PFSK-1 (cell line): ENCODE data around the gene SPOCD1.
A peak's percentile ranks its signal among the peaks of the same experiment; 100 is the strongest.

ENCODE experiments used
- FOXP2 ChIP-seq: optimal IDR thresholded peaks from 2 replicates; pipeline ENCODE3; 2011; ENCODE audit warnings: borderline replicate concordance, control low read depth, inconsistent platforms; ENCODE audit not compliant: insufficient read depth; ENCODE audit errors: extremely low read length, extremely low read depth
- POLR2AphosphoS5 ChIP-seq: IDR thresholded peaks from 2 replicates; pipeline ENCODE4 v1.6.1; 2012; ENCODE audit warnings: low read depth, mild to moderate bottlenecking, control low read depth, low read length, moderate library complexity
- SIN3A ChIP-seq: IDR thresholded peaks from 2 replicates; pipeline ENCODE4 v1.6.1; 2012; ENCODE audit warnings: mild to moderate bottlenecking, low read length, moderate library complexity, borderline replicate concordance; ENCODE audit not compliant: insufficient read depth
- TAF1 ChIP-seq: IDR thresholded peaks from 2 replicates; pipeline ENCODE4 v1.6.1; 2012; ENCODE audit warnings: low read length, control low read depth, borderline replicate concordance; ENCODE audit not compliant: insufficient read depth
- TF ChIP-seq, protein P1 (sequence below), 2 experiments: IDR thresholded peaks; 2 replicates each; pipeline versions ENCODE4 v1.6.1 to v1.8.0; 2011 to 2012; ENCODE audit warnings: low read depth in 2 of 2, low read length in 2 of 2, control low read depth in 1 of 2, inconsistent platforms in 1 of 2, mild to moderate bottlenecking in 1 of 2, moderate library complexity in 1 of 2; ENCODE audit not compliant: insufficient read depth in 1 of 2

The SPOCD1 gene

GRCh38 chr1:31791131-31791858, 24.5 kb downstream of the SPOCD1 start:
- TF ChIP-seq, protein P1, sequence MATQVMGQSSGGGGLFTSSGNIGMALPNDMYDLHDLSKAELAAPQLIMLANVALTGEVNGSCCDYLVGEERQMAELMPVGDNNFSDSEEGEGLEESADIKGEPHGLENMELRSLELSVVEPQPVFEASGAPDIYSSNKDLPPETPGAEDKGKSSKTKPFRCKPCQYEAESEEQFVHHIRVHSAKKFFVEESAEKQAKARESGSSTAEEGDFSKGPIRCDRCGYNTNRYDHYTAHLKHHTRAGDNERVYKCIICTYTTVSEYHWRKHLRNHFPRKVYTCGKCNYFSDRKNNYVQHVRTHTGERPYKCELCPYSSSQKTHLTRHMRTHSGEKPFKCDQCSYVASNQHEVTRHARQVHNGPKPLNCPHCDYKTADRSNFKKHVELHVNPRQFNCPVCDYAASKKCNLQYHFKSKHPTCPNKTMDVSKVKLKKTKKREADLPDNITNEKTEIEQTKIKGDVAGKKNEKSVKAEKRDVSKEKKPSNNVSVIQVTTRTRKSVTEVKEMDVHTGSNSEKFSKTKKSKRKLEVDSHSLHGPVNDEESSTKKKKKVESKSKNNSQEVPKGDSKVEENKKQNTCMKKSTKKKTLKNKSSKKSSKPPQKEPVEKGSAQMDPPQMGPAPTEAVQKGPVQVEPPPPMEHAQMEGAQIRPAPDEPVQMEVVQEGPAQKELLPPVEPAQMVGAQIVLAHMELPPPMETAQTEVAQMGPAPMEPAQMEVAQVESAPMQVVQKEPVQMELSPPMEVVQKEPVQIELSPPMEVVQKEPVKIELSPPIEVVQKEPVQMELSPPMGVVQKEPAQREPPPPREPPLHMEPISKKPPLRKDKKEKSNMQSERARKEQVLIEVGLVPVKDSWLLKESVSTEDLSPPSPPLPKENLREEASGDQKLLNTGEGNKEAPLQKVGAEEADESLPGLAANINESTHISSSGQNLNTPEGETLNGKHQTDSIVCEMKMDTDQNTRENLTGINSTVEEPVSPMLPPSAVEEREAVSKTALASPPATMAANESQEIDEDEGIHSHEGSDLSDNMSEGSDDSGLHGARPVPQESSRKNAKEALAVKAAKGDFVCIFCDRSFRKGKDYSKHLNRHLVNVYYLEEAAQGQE (IDR thresholded peaks at IDR 0.05; ENCODE audit: insufficient read depth in 1 of 2, low read depth in 2 of 2, low read length in 2 of 2): no peak
- TF ChIP-seq TAF1 (no peak), POLR2AphosphoS5 (no peak), FOXP2 (no peak), SIN3A (no peak)

DNA sequence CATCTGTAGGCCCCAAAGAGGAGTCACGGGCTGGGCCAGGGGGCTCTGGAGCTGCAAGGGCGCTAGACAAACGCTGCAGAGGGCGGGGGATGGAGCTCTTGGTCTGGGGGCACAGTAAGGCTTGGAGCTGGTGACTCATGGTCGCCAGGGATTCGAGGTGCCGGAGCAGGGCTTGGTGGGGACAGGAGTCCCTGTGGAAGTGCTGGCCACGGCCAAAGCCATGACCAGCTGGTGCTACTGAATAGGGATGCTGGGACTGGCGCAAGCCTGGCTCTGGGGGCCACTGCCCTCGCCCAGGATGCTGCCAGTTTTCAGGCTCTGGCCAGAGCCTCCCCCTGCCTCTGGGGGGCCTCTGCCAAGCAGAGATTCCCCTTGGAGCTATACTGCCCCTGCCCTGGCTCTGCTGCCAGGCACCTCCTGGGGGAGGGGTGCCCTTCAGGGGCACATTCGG, 25.2 kb downstream of the SPOCD1 start:
- TF ChIP-seq, protein P1 (IDR thresholded peaks at IDR 0.05; ENCODE audit: insufficient read depth in 1 of 2, low read depth in 2 of 2, low read length in 2 of 2): no peak
- TF ChIP-seq FOXP2: no peak
- TF ChIP-seq POLR2AphosphoS5: no peak
- TF ChIP-seq TAF1: no peak
- TF ChIP-seq SIN3A: no peak

GRCh38 chr1:31790140-31790539, 25.7 kb downstream of the SPOCD1 start:
- no peak for TF ChIP-seq TAF1

- TF ChIP-seq TAF1 (no peak), FOXP2 (peak; percentile 64), SIN3A (peak; percentile 73; the same call in 1 of the 2 replicates)
- TF ChIP-seq, protein P1 (IDR thresholded peaks at IDR 0.05; ENCODE audit: insufficient read depth in 1 of 2, low read depth in 2 of 2, low read length in 2 of 2): no peak
These were observed 26.4 kb downstream of the SPOCD1 start for GRCh38 chr1:31789259-31790065.

DNA sequence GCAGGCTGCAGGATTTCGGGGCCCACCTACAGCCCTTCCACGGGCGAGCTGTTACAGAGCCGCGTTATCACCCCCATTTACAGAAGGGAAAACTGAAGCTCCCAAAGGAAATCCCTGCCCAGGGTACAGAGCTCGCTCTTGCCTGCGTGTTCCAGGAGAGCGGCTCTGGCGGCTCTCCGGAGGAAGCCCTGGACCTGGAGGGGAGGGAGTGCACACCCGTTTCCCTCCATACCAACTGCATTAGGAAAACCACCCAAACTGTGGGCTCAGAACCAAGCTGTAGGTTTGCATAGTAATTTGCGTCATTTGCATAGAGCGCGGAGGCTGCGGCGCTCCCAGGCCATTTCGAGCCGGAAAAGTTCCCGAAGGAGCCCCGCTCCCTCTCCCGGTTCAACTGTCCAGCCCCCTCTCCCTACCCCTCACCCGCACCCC, 27.0 kb downstream of the SPOCD1 start:
- TF ChIP-seq FOXP2: peak; percentile 1
- TF ChIP-seq TAF1: no peak

DNA sequence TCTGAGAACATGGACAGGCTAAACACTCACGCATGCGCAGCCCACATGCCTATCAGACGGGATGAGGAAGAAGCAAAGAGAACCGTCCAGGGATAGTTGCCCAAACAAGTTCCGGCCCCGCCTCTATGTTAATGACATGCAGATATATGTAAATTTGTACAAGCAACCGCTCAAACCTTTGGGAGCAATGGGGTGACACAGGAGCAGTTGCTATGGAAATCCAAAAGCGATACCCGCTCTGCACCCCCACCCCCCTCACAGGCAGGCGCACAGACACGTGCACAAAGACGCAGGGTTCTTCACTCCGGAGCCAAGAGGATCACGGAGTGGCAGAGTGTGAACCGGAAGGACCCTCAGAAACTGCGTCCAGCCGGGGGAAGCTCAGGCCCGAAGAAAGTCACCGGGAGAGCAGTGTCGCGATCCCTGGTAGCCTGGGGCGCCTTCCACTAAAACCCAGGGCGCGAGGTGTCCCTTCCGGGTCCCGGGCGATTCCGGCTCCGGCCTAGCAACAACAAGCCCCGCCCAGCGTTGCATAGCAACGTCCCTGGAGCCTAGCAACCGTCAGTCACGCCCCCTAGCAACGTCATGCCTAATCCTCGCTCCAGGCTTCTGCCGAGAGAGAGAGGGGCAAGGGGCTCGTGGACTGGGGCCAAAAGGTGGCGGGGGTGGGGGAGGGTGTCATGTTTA, 27.5 kb downstream of the SPOCD1 start:
- TF ChIP-seq TAF1: peak; percentile 13; the same call in 1 of the 2 replicates
- TF ChIP-seq FOXP2: peak; percentile 67
- TF ChIP-seq SIN3A: peak; percentile 73; the same call in 1 of the 2 replicates
- TF ChIP-seq, protein P1 (IDR thresholded peaks at IDR 0.05; ENCODE audit: insufficient read depth in 1 of 2, low read depth in 2 of 2, low read length in 2 of 2): no peak
- TF ChIP-seq POLR2AphosphoS5: 0 out of 2 replicates have a peak, but pooled peaks have one; percentile 38
